ENCODE data around the gene RNF212. TPM values are rescaled to one million over a fixed set of nuclear protein-coding genes. Genes with fewer than 3 reads are reported as not detected.

Gene RNF212
- total RNA-seq, 4 donors from 2014 or later = 3.8 to 9.7 (median 7.3) TPM

- H3K9me3 ChIP-seq = no peaks in the 10 kb centered on the region
- peaks cover 0 to 69% (median 6%) of the 10 kb centered on the region in 4 donors for H3K27me3 ChIP-seq
- WGBS = 81% methylated on average over 12 of the region's 14 CpGs
- H3K36me3 ChIP-seq = no peaks in the 10 kb centered on the region
- TF ChIP-seq CTCF (IDR thresholded peaks at IDR 0.05) (no peak), EP300 (IDR thresholded peaks at IDR 0.05) (no peak)
- H3K27ac ChIP-seq (replicated peaks in 1 of 4) = no peak overlapping the region
- intact Hi-C loops (cut with DNase I) = no loop called here
- H3K4me1 ChIP-seq = no peaks in the 10 kb centered on the region
- no peak for DNase-seq (ENCODE audit: extremely low spot score)
- no peak overlapping the region for H3K4me3 ChIP-seq
These were observed 52.2 kb downstream of the RNF212 start for GRCh38 chr4:1061056-1061700.

GRCh38 chr4:1060621-1061020, 52.7 kb downstream of the RNF212 start:
- Histone ChIP-seq H3K4me1 (peaks cover 2 to 5% (median 3%) of the 10 kb centered on the region in 4 donors), H3K27ac (replicated peaks in 1 of 4) (no peak overlapping the region), H3K9me3 (no peaks in the 10 kb centered on the region), H3K27me3 (peaks cover 0 to 69% (median 9%) of the 10 kb centered on the region in 4 donors), H3K4me3 (no peak overlapping the region), H3K36me3 (no peaks in the 10 kb centered on the region)
- no peak for DNase-seq (ENCODE audit: extremely low spot score)
- intact Hi-C loops (cut with DNase I) = no loop called here
- no peak for TF ChIP-seq POLR2A (IDR thresholded peaks at IDR 0.05; ENCODE audit: low read depth)
- no peak for TF ChIP-seq POLR2AphosphoS5 (IDR thresholded peaks at IDR 0.05)
- no peak for TF ChIP-seq CTCF (IDR thresholded peaks at IDR 0.05)
- no peak for TF ChIP-seq EP300 (IDR thresholded peaks at IDR 0.05)
- 82% methylated on average over 9 of the region's 9 CpGs for WGBS

- no peaks in the 10 kb centered on the region for H3K9me3 ChIP-seq
- H3K4me3 ChIP-seq = no peak overlapping the region
- no peak overlapping the region for H3K27ac ChIP-seq (replicated peaks in 1 of 4)
- intact Hi-C loops (cut with DNase I) = no loop called here
- peaks cover 0 to 74% (median 14%) of the 10 kb centered on the region in 4 donors for H3K27me3 ChIP-seq
- peaks cover 3 to 9% (median 7%) of the 10 kb centered on the region in 4 donors for H3K4me1 ChIP-seq
- WGBS = 58% methylated on average over 10 of the region's 10 CpGs
- no peaks in the 10 kb centered on the region for H3K36me3 ChIP-seq
- TF ChIP-seq EP300 (IDR thresholded peaks at IDR 0.05) = no peak
- no peak for TF ChIP-seq CTCF (IDR thresholded peaks at IDR 0.05)
- TF ChIP-seq POLR2AphosphoS5 (IDR thresholded peaks at IDR 0.05) = no peak
- no peak for TF ChIP-seq POLR2A (IDR thresholded peaks at IDR 0.05; ENCODE audit: low read depth)
- DNase-seq (ENCODE audit: extremely low spot score) = no peak
These were observed 53.2 kb downstream of the RNF212 start for GRCh38 chr4:1060121-1060520.

GRCh38 chr4:1058997-1059665, 54.2 kb downstream of the RNF212 start:
- Histone ChIP-seq H3K9me3 (no peaks in the 10 kb centered on the region), H3K4me3 (no peak overlapping the region), H3K4me1 (peaks cover 3 to 9% (median 7%) of the 10 kb centered on the region in 4 donors), H3K27me3 (peaks cover 0 to 77% (median 14%) of the 10 kb centered on the region in 4 donors), H3K36me3 (no peaks in the 10 kb centered on the region), H3K27ac (replicated peaks in 1 of 4) (no peak overlapping the region)
- WGBS = 70% methylated on average over 14 of the region's 16 CpGs
- TF ChIP-seq CTCF (IDR thresholded peaks at IDR 0.05) (no peak), EP300 (IDR thresholded peaks at IDR 0.05) (no peak), POLR2AphosphoS5 (IDR thresholded peaks at IDR 0.05) (no peak), POLR2A (IDR thresholded peaks at IDR 0.05; ENCODE audit: low read depth) (no peak)
- DNase-seq (ENCODE audit: extremely low spot score) = no peak
- intact Hi-C loops (cut with DNase I) = no loop called here

Data from esophagus muscularis mucosa (tissue), 4 donors.